Testis (tissue), 3 donors: Measurements from ENCODE around the gene PPM1B. TPM values are rescaled to one million over a fixed set of nuclear protein-coding genes. Genes with fewer than 3 reads are reported as not detected.

ENCODE experiments used
- DNase-seq: peaks from one replicate; pipeline ENCODE4 v3.0.0-alpha.2; 2019
- H3K27ac ChIP-seq, 2 donors: fragments of 200-600 bp; sonication (generic); one replicate each; pipeline ENCODE4 v1.5.1; 2019
- H3K27me3 ChIP-seq: fragments of 200-600 bp; sonication (generic); one replicate; pipeline ENCODE4 v1.5.1; 2019
- H3K36me3 ChIP-seq: fragments of 200-600 bp; sonication (generic); one replicate; pipeline ENCODE4 v1.5.1; 2017; ENCODE audit warnings: low read depth; ENCODE audit errors: missing control alignments
- H3K4me1 ChIP-seq: fragments of 200-600 bp; sonication (generic); one replicate; pipeline ENCODE4 v1.5.1; 2019
- H3K4me3 ChIP-seq, 2 donors: fragments of 200-600 bp; sonication (generic); one replicate each; pipeline ENCODE4 v1.5.1; 2017 to 2019
- H3K9me3 ChIP-seq: fragments of 200-600 bp; sonication (generic); one replicate; pipeline ENCODE4 v1.5.1; 2017
- CTCF ChIP-seq, 3 experiments: fragments of 450-650 bp in 2 of 3; fragments of 200-600 bp in 1 of 3; sonication (generic) in 1 of 3; IDR thresholded peaks; one replicate each; pipeline ENCODE4 v1.5.1; 2016 to 2019; ENCODE audit warnings: antibody characterized with exemption in 3 of 3, mild to moderate bottlenecking in 2 of 3, moderate library complexity in 1 of 3
- POLR2A ChIP-seq: fragments of 450-650 bp; IDR thresholded peaks from one replicate; pipeline ENCODE4 v1.6.1; 2017; ENCODE audit warnings: antibody characterized with exemption, mild to moderate bottlenecking, moderate library complexity
- WGBS, 2 donors: methylation state at CpG; one replicate each; pipeline ENCODE4 v1.1.5; 2018; 5-methylcytosine and 5-hydroxymethylcytosine counted together
- intact Hi-C: fragments of 100-400 bp; cut with DNase I; formaldehyde crosslinking; loops from one replicate; pipeline ENCODE4 v1.15.1; 2023; ENCODE audit warnings: low total_unique reads
- polyA plus RNA-seq: library from polyadenylated mRNA; stranded (reverse); fragments of 350-450 nt; fragmentation: Illumina TruSeq; extraction: RNeasy Lipid Tissue Mini Kit (QIAGEN cat#74804); gene quantifications from one replicate; pipeline ENCODE4 v1.2.3, GENCODE V29; 2014; ENCODE audit warnings: low read depth, low replicate concordance; ENCODE audit not compliant: insufficient read depth
- total RNA-seq, 2 donors: library from RNA; depleted of rRNA; stranded (reverse); fragments of >200 nt; gene quantifications; one replicate each; pipeline ENCODE4 v1.2.3, GENCODE V29; 2016

The PPM1B gene
- total and polyA plus RNA-seq, 3 donors from 2014 or later: 49.9 to 64.6 (median 50.7) TPM

GRCh38 chr2:44190526-44190925 is 21.9 kb downstream of the PPM1B start:
- 90% methylated on average over 3 of the region's 3 CpGs for WGBS, 2 donors
- no peak for DNase-seq
- Histone ChIP-seq H3K36me3 (no peaks in the 10 kb centered on the region), H3K27ac (no peak overlapping the region), H3K9me3 (no peaks in the 10 kb centered on the region), H3K4me1 (no peaks in the 10 kb centered on the region), H3K4me3 (no peak overlapping the region), H3K27me3 (no peaks in the 10 kb centered on the region)
- intact Hi-C loops: no loop called here
- TF ChIP-seq CTCF (IDR thresholded peaks at IDR 0.05): no peak
- TF ChIP-seq POLR2A: no peak

GRCh38 chr2:44191739-44192138 is 23.1 kb downstream of the PPM1B start:
- no peak for TF ChIP-seq CTCF (IDR thresholded peaks at IDR 0.05)
- TF ChIP-seq POLR2A: no peak
- no peak for DNase-seq
- intact Hi-C loops: no loop called here
- H3K27me3 ChIP-seq: no peaks in the 10 kb centered on the region
- no peaks in the 10 kb centered on the region for H3K9me3 ChIP-seq
- no peak overlapping the region for H3K27ac ChIP-seq
- H3K36me3 ChIP-seq: no peaks in the 10 kb centered on the region
- no peak overlapping the region for H3K4me3 ChIP-seq
- no peaks in the 10 kb centered on the region for H3K4me1 ChIP-seq

GRCh38 chr2:44192646-44193045 is 24.0 kb downstream of the PPM1B start:
- Histone ChIP-seq H3K4me1 (no peaks in the 10 kb centered on the region), H3K4me3 (no peak overlapping the region), H3K9me3 (no peaks in the 10 kb centered on the region), H3K36me3 (no peaks in the 10 kb centered on the region), H3K27ac (no peak overlapping the region), H3K27me3 (no peaks in the 10 kb centered on the region)
- no peak for DNase-seq
- TF ChIP-seq POLR2A (no peak), CTCF (IDR thresholded peaks at IDR 0.05) (no peak)
- intact Hi-C loops: no loop called here
- 94 to 97% methylated on average over 1 of the region's 1 CpG for WGBS, 2 donors

- WGBS, 2 donors: 85 to 94% methylated on average over 2 of the region's 2 CpGs
- no peak overlapping the region for H3K27ac ChIP-seq
- H3K9me3 ChIP-seq: no peaks in the 10 kb centered on the region
- no peaks in the 10 kb centered on the region for H3K27me3 ChIP-seq
- TF ChIP-seq CTCF (IDR thresholded peaks at IDR 0.05): no peak
- no peak for TF ChIP-seq POLR2A
- H3K36me3 ChIP-seq: no peaks in the 10 kb centered on the region
- no peaks in the 10 kb centered on the region for H3K4me1 ChIP-seq
- no peak overlapping the region for H3K4me3 ChIP-seq
- DNase-seq: no peak
- intact Hi-C loops: no loop called here
Measured at GRCh38 chr2:44195714-44196113, 27.0 kb downstream of the PPM1B start.

- no peaks in the 10 kb centered on the region for H3K27me3 ChIP-seq
- 78 to 86% methylated on average over 6 of the region's 6 CpGs for WGBS, 2 donors
- H3K4me3 ChIP-seq: no peak overlapping the region
- H3K36me3 ChIP-seq: no peaks in the 10 kb centered on the region
- DNase-seq: no peak
- H3K4me1 ChIP-seq: no peaks in the 10 kb centered on the region
- TF ChIP-seq POLR2A (no peak), CTCF (IDR thresholded peaks at IDR 0.05) (no peak)
- intact Hi-C loops: no loop called here
- H3K27ac ChIP-seq: no peak overlapping the region
- H3K9me3 ChIP-seq: no peaks in the 10 kb centered on the region
Measured at GRCh38 chr2:44197816-44198215, 29.1 kb downstream of the PPM1B start.
